Transverse colon (tissue), 4 donors: ENCODE measurements around the gene TRAF3IP3. TPM values are rescaled to one million over a fixed set of nuclear protein-coding genes. Genes with fewer than 3 reads are reported as not detected.

Experiments used
- DNase-seq: peaks from one replicate; pipeline ENCODE4 v3.0.0-alpha.2; 2019
- H3K27ac ChIP-seq, 4 donors: fragments of 200-600 bp; sonication (generic); 2 replicates each; pipeline ENCODE4 v1.5.1; 2016 to 2018; ENCODE audit warnings: inconsistent platforms in 4 of 4
- H3K27me3 ChIP-seq: fragments of 200-600 bp; sonication (generic); 2 replicates; pipeline ENCODE4 v1.5.1; 2017; ENCODE audit warnings: inconsistent platforms
- H3K36me3 ChIP-seq, 4 donors: fragments of 200-600 bp; sonication (generic); 2 replicates each; pipeline ENCODE4 v1.5.1; 2017 to 2019; ENCODE audit warnings: inconsistent platforms in 4 of 4
- H3K4me1 ChIP-seq, 4 donors: fragments of 200-600 bp; sonication (generic); 2 replicates each; pipeline ENCODE4 v1.5.1; 2017 to 2020; ENCODE audit warnings: inconsistent platforms in 4 of 4
- H3K4me3 ChIP-seq, 4 donors: fragments of 200-600 bp; sonication (generic); 1 replicate in 1 of 4; 2 replicates in 3 of 4; pipeline versions ENCODE4 v1.5.1 to v1.6.1; 2017 to 2019; ENCODE audit warnings: inconsistent platforms in 4 of 4
- H3K9me3 ChIP-seq, 2 donors: fragments of 200-600 bp; sonication (generic); 2 replicates each; pipeline ENCODE4 v1.5.1; 2017 to 2019; ENCODE audit warnings: inconsistent platforms in 2 of 2
- CTCF ChIP-seq, 5 experiments: fragments of 200-600 bp in 3 of 5; fragments of 450-650 bp in 2 of 5; sonication (generic) in 3 of 5; IDR thresholded peaks; 1 replicate in 2 of 5; 2 replicates in 3 of 5; pipeline ENCODE4 v1.5.1; 2016 to 2017; ENCODE audit warnings: antibody characterized with exemption in 5 of 5, inconsistent platforms in 3 of 5, mild to moderate bottlenecking in 2 of 5, moderate library complexity in 1 of 5
- EP300 ChIP-seq: sonication (generic); formaldehyde crosslinking; IDR thresholded peaks from one replicate; pipeline ENCODE4 v1.6.1; 2017; ENCODE audit warnings: antibody characterized with exemption, low read depth
- POLR2A ChIP-seq: fragments of 450-650 bp; IDR thresholded peaks from one replicate; pipeline ENCODE4 v1.6.1; 2016; ENCODE audit warnings: antibody characterized with exemption, mild to moderate bottlenecking, moderate library complexity
- POLR2AphosphoS5 ChIP-seq, 3 donors: sonication (generic); formaldehyde crosslinking; IDR thresholded peaks; one replicate each; pipeline ENCODE4 v1.6.1; 2016; ENCODE audit warnings: antibody characterized with exemption in 3 of 3
- WGBS, 2 donors: methylation state at CpG; one replicate each; pipeline ENCODE4 v1.1.5; 2018; ENCODE audit warnings: low coverage in 1 of 2; 5-methylcytosine and 5-hydroxymethylcytosine counted together
- in situ Hi-C, 4 donors: fragments of 200-750 bp; cut with MboI; loops; one replicate each; pipeline versions ENCODE4 v1.15.0 to v1.15.1; 2017; ENCODE audit warnings: low sequenced_read_pairs in 3 of 4, low pct_ligation_motif_present in 1 of 4, low pct_unique_long_range_greater_than_20kb in 1 of 4
- intact Hi-C: fragments of 100-400 bp; cut with DNase I; formaldehyde crosslinking; loops from one replicate; pipeline ENCODE4 v1.15.1; 2023; ENCODE audit warnings: low total_unique reads
- total RNA-seq, 4 donors: library from RNA; depleted of rRNA; stranded (reverse); fragments of >200 nt; gene quantifications; one replicate each; pipeline ENCODE4 v1.1.0, GENCODE V29; 2016

The TRAF3IP3 gene
- total RNA-seq, 4 donors from 2014 or later: 2.3 to 17.6 (median 6.8) TPM

- intact Hi-C loops (no loop called here), in situ Hi-C loops (no loop called here)
- Histone ChIP-seq H3K4me3 (no peak overlapping the region), H3K36me3 (no peaks in the 10 kb centered on the region), H3K27ac (no peak overlapping the region), H3K27me3 (no peaks in the 10 kb centered on the region), H3K4me1 (peaks cover 0 to 3% (median 0%) of the 10 kb centered on the region in 4 donors), H3K9me3 (no peaks in the 10 kb centered on the region)
- 96% methylated on average over 12 of the region's 12 CpGs; no CpG with 5 or more reads in 1 of the 2 donors for WGBS, 2 donors
- TF ChIP-seq CTCF (IDR thresholded peaks at IDR 0.05) (no peak), POLR2A (no peak), POLR2AphosphoS5 (IDR thresholded peaks at IDR 0.05) (no peak), EP300 (no peak)
- DNase-seq: no peak
These were observed 4.0 kb downstream of the TRAF3IP3 start for GRCh38 chr1:209759829-209760359.

- no peak for DNase-seq
- no peaks in the 10 kb centered on the region for H3K36me3 ChIP-seq
- H3K4me1 ChIP-seq: no peaks in the 10 kb centered on the region
- H3K9me3 ChIP-seq: no peaks in the 10 kb centered on the region
- no peak overlapping the region for H3K4me3 ChIP-seq
- in situ Hi-C loops: no loop called here
- TF ChIP-seq CTCF (IDR thresholded peaks at IDR 0.05) (no peak), EP300 (no peak), POLR2AphosphoS5 (IDR thresholded peaks at IDR 0.05) (no peak), POLR2A (no peak)
- H3K27ac ChIP-seq: no peak overlapping the region
- H3K27me3 ChIP-seq: no peaks in the 10 kb centered on the region
- intact Hi-C loops: no loop called here
These were observed 5.3 kb downstream of the TRAF3IP3 start for GRCh38 chr1:209761011-209761635.

- intact Hi-C loops (no loop called here), in situ Hi-C loops (no loop called here)
- H3K4me1 ChIP-seq: peaks cover 6 to 25% (median 21%) of the 10 kb centered on the region in 4 donors
- H3K27me3 ChIP-seq: no peaks in the 10 kb centered on the region
- H3K4me3 ChIP-seq: no peak overlapping the region
- H3K36me3 ChIP-seq: no peaks in the 10 kb centered on the region
- WGBS, 2 donors: 69 to 100% methylated on average over 1 to 2 of the region's 2 CpGs
- DNase-seq: no peak
- no peak overlapping the region for H3K27ac ChIP-seq
- no peaks in the 10 kb centered on the region for H3K9me3 ChIP-seq
- TF ChIP-seq CTCF (IDR thresholded peaks at IDR 0.05) (no peak), EP300 (no peak), POLR2A (no peak), POLR2AphosphoS5 (IDR thresholded peaks at IDR 0.05) (no peak)
These were observed 10.2 kb downstream of the TRAF3IP3 start for GRCh38 chr1:209766051-209766450.

- H3K36me3 ChIP-seq: no peaks in the 10 kb centered on the region
- no peak overlapping the region for H3K4me3 ChIP-seq
- H3K27ac ChIP-seq: no peak overlapping the region
- no peaks in the 10 kb centered on the region for H3K27me3 ChIP-seq
- intact Hi-C loops: no loop called here
- peaks cover 6 to 25% (median 21%) of the 10 kb centered on the region in 4 donors for H3K4me1 ChIP-seq
- H3K9me3 ChIP-seq: no peaks in the 10 kb centered on the region
- no peak for TF ChIP-seq CTCF (IDR thresholded peaks at IDR 0.05)
- no peak for TF ChIP-seq POLR2AphosphoS5 (IDR thresholded peaks at IDR 0.05)
- TF ChIP-seq EP300: no peak
- TF ChIP-seq POLR2A: no peak
- in situ Hi-C loops: no loop called here
- no peak for DNase-seq
These were observed 11.2 kb downstream of the TRAF3IP3 start for GRCh38 chr1:209767096-209767495.
